ENCODE measurements around the gene MEGF11. TPM values are rescaled to one million over a fixed set of nuclear protein-coding genes. Genes with fewer than 3 reads are reported as not detected.

Gene MEGF11
- total and polyA plus RNA-seq, 9 donors, result 0.04 to 11.4 (median 0.40) TPM; not detected in 2

DNA sequence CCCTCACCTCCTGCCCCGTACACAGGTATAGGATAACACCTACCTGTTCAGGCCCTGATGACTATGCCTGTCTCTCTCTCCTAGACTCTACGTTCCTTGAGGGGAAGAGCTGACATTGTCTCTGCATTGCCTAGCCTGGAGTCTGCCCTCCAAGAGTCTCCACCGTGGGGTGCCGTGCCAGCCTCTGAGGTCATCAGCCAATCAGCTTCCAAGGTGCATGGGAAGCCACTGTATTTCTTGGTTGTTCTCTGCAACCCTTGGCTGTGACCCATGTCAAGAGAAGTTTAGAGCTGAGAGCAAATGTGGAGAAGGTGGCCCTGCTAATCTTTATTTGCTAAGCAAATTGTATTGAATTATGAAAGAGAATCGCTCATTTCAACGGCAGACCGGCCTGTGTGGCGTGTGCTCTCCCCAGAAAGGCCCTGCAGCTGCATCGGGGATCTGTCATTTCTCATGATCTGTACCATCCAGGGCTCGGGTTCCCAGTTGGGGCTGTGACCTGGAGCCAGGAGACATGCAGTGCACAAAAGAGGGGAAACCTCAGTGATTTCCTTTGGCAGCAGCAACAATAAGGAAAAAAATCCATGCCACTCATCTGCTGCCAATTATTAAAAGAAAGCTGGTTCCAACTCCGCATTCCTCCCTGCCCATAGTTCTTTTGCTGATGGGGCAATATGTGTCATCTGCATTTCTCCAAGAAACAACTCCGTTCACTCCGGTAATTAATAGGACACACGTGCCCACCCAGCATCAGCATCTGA, 182.2 kb downstream of the MEGF11 start:
- no peak overlapping the region for H3K27ac ChIP-seq
- no peaks in the 10 kb centered on the region for H3K36me3 ChIP-seq
- TF ChIP-seq CTCF (IDR thresholded peaks at IDR 0.05), result no peak
- H3K27me3 ChIP-seq, result no peaks in the 10 kb centered on the region
- no peak overlapping the region for H3K4me3 ChIP-seq
- intact Hi-C loops (cut with DNase I), result no loop called here
- no peak for DNase-seq
- 90 to 92% (median 91%) methylated on average over 14 of the region's 14 CpGs for WGBS, 3 donors
- no peaks in the 10 kb centered on the region for H3K9me3 ChIP-seq
- H3K4me1 ChIP-seq (ENCODE audit: insufficient read depth), result peaks cover 7% of the 10 kb centered on the region

GRCh38 chr15:66070220-66070934, 183.2 kb downstream of the MEGF11 start:
- TF ChIP-seq EP300 (IDR thresholded peaks at IDR 0.05) (no peak), POLR2A (IDR thresholded peaks at IDR 0.05) (no peak), CTCF (IDR thresholded peaks at IDR 0.05) (no peak)
- Histone ChIP-seq H3K27me3 (no peaks in the 10 kb centered on the region), H3K9me3 (no peaks in the 10 kb centered on the region), H3K4me3 (no peak overlapping the region), H3K36me3 (no peaks in the 10 kb centered on the region), H3K4me1 (ENCODE audit: insufficient read depth) (peaks cover 7% of the 10 kb centered on the region), H3K27ac (no peak overlapping the region)
- whole genome bisulfite sequencing, 3 donors, result 90 to 94% (median 92%) methylated on average over 7 of the region's 7 CpGs
- DNase-seq, result no peak
- intact Hi-C loops (cut with DNase I), result no loop called here

- H3K9me3 ChIP-seq, result no peaks in the 10 kb centered on the region
- no peaks in the 10 kb centered on the region for H3K36me3 ChIP-seq
- intact Hi-C loops (cut with DNase I), result loop anchor here in 1 of 4 donors (5.0 kb wide), 1 partner anchor 483 kb away; no protein-coding TSS in a partner anchor
- DNase-seq, result no peak
- H3K4me3 ChIP-seq, result no peak overlapping the region
- peaks cover 7% of the 10 kb centered on the region for H3K4me1 ChIP-seq (ENCODE audit: insufficient read depth)
- TF ChIP-seq EP300 (IDR thresholded peaks at IDR 0.05) (no peak), POLR2A (IDR thresholded peaks at IDR 0.05) (no peak), CTCF (IDR thresholded peaks at IDR 0.05) (no peak)
- H3K27me3 ChIP-seq, result no peaks in the 10 kb centered on the region
- H3K27ac ChIP-seq, result no peak overlapping the region
- 65 to 83% (median 75%) methylated on average over 2 of the region's 2 CpGs for WGBS, 3 donors
Observed at GRCh38 chr15:66069751-66070150, 183.8 kb downstream of the MEGF11 start.

GRCh38 chr15:66068801-66069200, 184.7 kb downstream of the MEGF11 start:
- Histone ChIP-seq H3K4me1 (ENCODE audit: insufficient read depth) (peaks cover 7% of the 10 kb centered on the region), H3K4me3 (no peak overlapping the region), H3K9me3 (no peaks in the 10 kb centered on the region), H3K27me3 (no peaks in the 10 kb centered on the region), H3K27ac (no peak overlapping the region), H3K36me3 (no peaks in the 10 kb centered on the region)
- no peak for DNase-seq
- TF ChIP-seq CTCF (IDR thresholded peaks at IDR 0.05) (no peak), POLR2A (IDR thresholded peaks at IDR 0.05) (no peak)
- WGBS, 3 donors, result 91 to 100% (median 100%) methylated on average over 1 of the region's 1 CpG
- intact Hi-C loops (cut with DNase I), result loop anchor here in 1 of 4 donors (5.0 kb wide), 1 partner anchor 484 kb away; no protein-coding TSS in a partner anchor
